Measurements from ENCODE around the gene BMERB1. TPM values are rescaled to one million over a fixed set of nuclear protein-coding genes. Genes with fewer than 3 reads are reported as not detected.
A peak's percentile ranks its signal among the peaks of the same experiment; 100 is the strongest.
"Not testable (repeated sequence)": the region's sequence is repeated elsewhere in the genome, so short reads cannot be mapped to it uniquely, and the experiment has no call there.

Gene BMERB1
- total and polyA plus RNA-seq, 9 of the 15 experiments (the other 6 are each of a cell fraction or from before 2014, with no cell fraction given): 0.29 to 2.9 (median 0.94) TPM

DNA sequence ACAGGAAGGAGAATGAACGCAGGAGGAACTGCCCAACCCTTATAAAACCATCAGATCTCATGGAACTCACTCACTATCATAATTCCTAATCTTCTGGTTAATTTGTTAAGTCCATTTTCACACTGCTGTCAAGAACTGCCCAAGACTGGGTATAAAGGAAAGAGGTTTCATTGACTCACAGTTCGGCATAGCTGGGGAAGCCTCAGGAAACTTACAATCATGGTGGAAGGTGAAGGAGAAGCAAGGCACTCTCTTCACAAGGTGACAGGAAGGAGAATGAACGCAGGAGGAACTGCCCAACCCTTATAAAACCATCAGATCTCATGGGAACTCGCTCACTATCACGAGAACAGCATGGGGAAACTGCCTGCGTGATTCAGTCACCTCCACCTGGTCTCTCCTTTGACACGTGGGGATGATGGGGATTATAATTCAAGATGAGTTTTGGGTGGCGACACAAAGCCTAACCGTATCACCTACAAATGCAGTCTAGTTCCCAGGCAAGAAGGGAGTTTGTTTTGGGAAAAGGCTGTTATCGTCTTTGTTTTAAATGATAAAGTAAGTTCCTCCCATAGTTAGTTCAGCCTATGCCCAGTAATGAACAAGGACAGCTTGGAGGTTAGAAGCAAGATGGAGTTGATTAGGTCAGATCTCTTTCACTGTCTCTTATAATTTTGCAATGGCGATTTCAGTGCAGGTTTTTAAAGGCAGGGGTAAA is 139.7 kb downstream of the BMERB1 start (continued):
- peak; percentile 85; the same call in 1 of the 2 replicates for TF ChIP-seq RNF219 (CRISPR knock-in tag; IDR thresholded peaks at IDR 0.05)
- peak; percentile 32; the same call in 1 of the 2 replicates for TF ChIP-seq PHF8 (IDR thresholded peaks at IDR 0.05; ENCODE audit: borderline replicate concordance, low read length)
- peak; percentile 32; the same call in 1 of the 2 replicates for TF ChIP-seq SPI1 (IDR thresholded peaks at IDR 0.05; ENCODE audit: borderline replicate concordance, low read depth, low read length)
- peak; percentile 83 for TF ChIP-seq NFRKB (IDR thresholded peaks at IDR 0.05; ENCODE audit: low read depth)
- TF ChIP-seq ZNF324 (CRISPR knock-in tag; IDR thresholded peaks at IDR 0.05): 0 out of 2 replicates have a peak, but pooled peaks have one; percentile 54
- TF ChIP-seq GABPA (tag; conservative IDR thresholded peaks at IDR 0.05; ENCODE audit: low read depth): peak; percentile 42
- peak; percentile 45 for TF ChIP-seq RBM22 (IDR thresholded peaks at IDR 0.05; ENCODE audit: low read depth, low read length, poor library complexity, severe bottlenecking)
- TF ChIP-seq TSHZ1 (CRISPR knock-in tag; IDR thresholded peaks at IDR 0.05): peak; percentile 90
- peak; percentile 94; the same call in 1 of the 2 replicates for TF ChIP-seq ZNF76 (CRISPR knock-in tag; IDR thresholded peaks at IDR 0.05; ENCODE audit: borderline replicate concordance)
- TF ChIP-seq NUFIP1 (IDR thresholded peaks at IDR 0.05; ENCODE audit: partially characterized antibody): peak; percentile 86
- 0 out of 2 replicates have a peak, but pooled peaks have one; percentile 50 for TF ChIP-seq IFI16 (CRISPR knock-in tag; IDR thresholded peaks at IDR 0.05)
- TF ChIP-seq ZFP1 (CRISPR knock-in tag; IDR thresholded peaks at IDR 0.05): peak; percentile 77
- peak; percentile 84; the same call in 1 of the 2 replicates for TF ChIP-seq GTF2A2 (tag; IDR thresholded peaks at IDR 0.05)
- TF ChIP-seq, protein P1, sequence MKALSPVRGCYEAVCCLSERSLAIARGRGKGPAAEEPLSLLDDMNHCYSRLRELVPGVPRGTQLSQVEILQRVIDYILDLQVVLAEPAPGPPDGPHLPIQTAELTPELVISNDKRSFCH (CRISPR knock-in tag; IDR thresholded peaks at IDR 0.05): peak; percentile 69; the same call in 1 of the 2 replicates
- TF ChIP-seq, protein P1 (tag; IDR thresholded peaks at IDR 0.05): not testable (repeated sequence)
- TF ChIP-seq NEUROD1 (IDR thresholded peaks at IDR 0.05; ENCODE audit: borderline replicate concordance, low read depth, low read length, partially characterized antibody): peak; percentile 45
- TF ChIP-seq ATF7 (IDR thresholded peaks at IDR 0.05): 0 out of 2 replicates have a peak, but pooled peaks have one; percentile 4
- TF ChIP-seq, protein P2, sequence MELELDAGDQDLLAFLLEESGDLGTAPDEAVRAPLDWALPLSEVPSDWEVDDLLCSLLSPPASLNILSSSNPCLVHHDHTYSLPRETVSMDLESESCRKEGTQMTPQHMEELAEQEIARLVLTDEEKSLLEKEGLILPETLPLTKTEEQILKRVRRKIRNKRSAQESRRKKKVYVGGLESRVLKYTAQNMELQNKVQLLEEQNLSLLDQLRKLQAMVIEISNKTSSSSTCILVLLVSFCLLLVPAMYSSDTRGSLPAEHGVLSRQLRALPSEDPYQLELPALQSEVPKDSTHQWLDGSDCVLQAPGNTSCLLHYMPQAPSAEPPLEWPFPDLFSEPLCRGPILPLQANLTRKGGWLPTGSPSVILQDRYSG (tag; conservative IDR thresholded peaks at IDR 0.05; ENCODE audit: low read depth): peak; percentile 98
- TF ChIP-seq ZNF583 (CRISPR knock-in tag; IDR thresholded peaks at IDR 0.05): peak; percentile 96; the same call in 1 of the 2 replicates
- 0 out of 2 replicates have a peak, but pooled peaks have one; percentile 28 for TF ChIP-seq ZNF586 (CRISPR knock-in tag; conservative IDR thresholded peaks at IDR 0.05)

Data from K562 (cell line).